HepG2 (cell line): ENCODE data around the gene GBX1. TPM values are rescaled to one million over a fixed set of nuclear protein-coding genes. Genes with fewer than 3 reads are reported as not detected.

Experiments used
- ARNT2 ChIP-seq: sonication (generic); formaldehyde crosslinking; IDR thresholded peaks from 2 replicates; pipeline ENCODE4 v1.8.0; 2022; ENCODE audit warnings: mild to moderate bottlenecking, low read depth, missing genetic modification reagents, moderate library complexity
- BORCS8-MEF2B ChIP-seq: sonication (generic); formaldehyde crosslinking; IDR thresholded peaks from 2 replicates; pipeline ENCODE4 v1.8.0; 2022; ENCODE audit warnings: mild to moderate bottlenecking, missing genetic modification reagents
- ELF4 ChIP-seq: sonication (generic); formaldehyde crosslinking; IDR thresholded peaks from 2 replicates; pipeline ENCODE4 v1.5.0; 2020; ENCODE audit warnings: missing genetic modification reagents, mild to moderate bottlenecking, moderate library complexity, borderline replicate concordance
- FOXM1 ChIP-seq: sonication (generic); formaldehyde crosslinking; IDR thresholded peaks from 2 replicates; pipeline ENCODE4 v1.5.0; 2020; ENCODE audit warnings: missing genetic modification reagents
- HDAC6 ChIP-seq: fragments of 200-600 bp; sonication (generic); IDR thresholded peaks from 2 replicates; pipeline ENCODE4 v1.7.0; 2017; ENCODE audit warnings: mild to moderate bottlenecking, antibody characterized with exemption, low read length, low read depth
- JUNB ChIP-seq: sonication (generic); formaldehyde crosslinking; IDR thresholded peaks from 2 replicates; pipeline ENCODE4 v1.8.0; 2022; ENCODE audit warnings: missing genetic modification reagents, mild to moderate bottlenecking, borderline replicate concordance
- JUND ChIP-seq: sonication (generic); formaldehyde crosslinking; IDR thresholded peaks from 2 replicates; pipeline ENCODE4 v1.8.0; 2022; ENCODE audit warnings: mild to moderate bottlenecking, missing genetic modification reagents
- MTF1 ChIP-seq: sonication (generic); formaldehyde crosslinking; IDR thresholded peaks from 2 replicates; pipeline ENCODE4 v1.5.0; 2020; ENCODE audit warnings: missing genetic modification reagents
- MZF1 ChIP-seq: sonication (generic); formaldehyde crosslinking; IDR thresholded peaks from 2 replicates; pipeline ENCODE4 v1.8.1; 2023; ENCODE audit warnings: mild to moderate bottlenecking, missing genetic modification reagents, borderline replicate concordance
- PAX8 ChIP-seq: sonication (generic); formaldehyde crosslinking; IDR thresholded peaks from 2 replicates; pipeline ENCODE4 v1.8.0; 2022; ENCODE audit warnings: mild to moderate bottlenecking, missing genetic modification reagents, borderline replicate concordance
- PRPF4 ChIP-seq: fragments of 200-400 bp; formaldehyde crosslinking; IDR thresholded peaks from 2 replicates; pipeline ENCODE4 v1.6.1; 2016; ENCODE audit warnings: low read length, low read depth; ENCODE audit not compliant: poor library complexity, severe bottlenecking
- RFX1 ChIP-seq: fragments of 450-650 bp; IDR thresholded peaks from 2 replicates; pipeline ENCODE4 v1.6.1; 2017
- RNF219 ChIP-seq: sonication (generic); formaldehyde crosslinking; IDR thresholded peaks from 2 replicates; pipeline ENCODE4 v1.5.0; 2020; ENCODE audit warnings: mild to moderate bottlenecking, missing genetic modification reagents
- SAP130 ChIP-seq: IDR thresholded peaks from 2 replicates; pipeline ENCODE4 v1.6.1; 2016; ENCODE audit warnings: low read depth
- SP1 ChIP-seq, 2 experiments: fragments of 450-650 bp in 1 of 2; sonication (generic) in 1 of 2; formaldehyde crosslinking in 1 of 2; IDR thresholded peaks; 2 replicates each; pipeline versions ENCODE4 v1.4.0 to v1.6.1; 2016 to 2020; ENCODE audit warnings: missing genetic modification reagents in 1 of 2
- ZBTB7B ChIP-seq: sonication (generic); formaldehyde crosslinking; IDR thresholded peaks from 2 replicates; pipeline ENCODE4 v1.4.0; 2020; ENCODE audit warnings: missing genetic modification reagents
- ZNF205 ChIP-seq: IDR thresholded peaks from 2 replicates; pipeline ENCODE4 v1.6.1; 2018; ENCODE audit warnings: missing biosample characterization, missing genetic modification reagents
- ZNF317 ChIP-seq: sonication (generic); formaldehyde crosslinking; IDR thresholded peaks from 2 replicates; pipeline ENCODE4 v1.5.0; 2020; ENCODE audit warnings: mild to moderate bottlenecking, missing genetic modification reagents
- ZNF704 ChIP-seq: sonication (generic); formaldehyde crosslinking; IDR thresholded peaks from 2 replicates; pipeline ENCODE4 v1.8.1; 2023; ENCODE audit warnings: mild to moderate bottlenecking, inconsistent platforms, moderate library complexity, missing genetic modification reagents, borderline replicate concordance
- polyA plus RNA-seq, 8 experiments: library from polyadenylated mRNA; depleted of rRNA in 3 of 8; stranded (reverse) in 7 of 8; unstranded in 1 of 8; fragments of >200 nt; fragmentation: Illumina TruSeq in 4 of 8; extraction: Trizol in 4 of 8; gene quantifications; 2 replicates each; pipeline versions ENCODE4 v1.2.1 to v1.2.3, GENCODE V29; 2011 to 2016; ENCODE audit warnings: low read depth in 4 of 8, missing spikeins in 1 of 8, mixed read lengths in 1 of 8; ENCODE audit not compliant: insufficient read depth in 1 of 8
- total RNA-seq, 5 experiments: library from RNA; depleted of rRNA; stranded (reverse); fragments of >200 nt; fragmentation: Illumina TruSeq; extraction: Trizol; gene quantifications; 2 replicates each; pipeline ENCODE4 v1.2.3, GENCODE V29; 2016; ENCODE audit warnings: low read depth in 1 of 5
- TF ChIP-seq, protein P1 (sequence below): sonication (generic); formaldehyde crosslinking; conservative IDR thresholded peaks from 2 replicates; pipeline ENCODE4 v1.8.0; 2022; ENCODE audit warnings: mild to moderate bottlenecking, moderate library complexity, missing genetic modification reagents
- TF ChIP-seq, protein P2 (sequence below): sonication (generic); formaldehyde crosslinking; IDR thresholded peaks from 2 replicates; pipeline ENCODE4 v1.4.0; 2020; ENCODE audit warnings: missing genetic modification reagents, mild to moderate bottlenecking, borderline replicate concordance
- TF ChIP-seq, protein P3 (sequence below): IDR thresholded peaks from 2 replicates; pipeline ENCODE4 v1.6.1; 2016; ENCODE audit warnings: missing genetic modification reagents, missing compliant biosample characterization

Gene GBX1
- total and polyA plus RNA-seq, 2 of the 13 experiments (the other 11 are each of a cell fraction or from before 2014, with no cell fraction given) = not detected

- peak; percentile 76; the same call in 1 of the 2 replicates for TF ChIP-seq BORCS8-MEF2B (CRISPR knock-in tag)
- TF ChIP-seq, protein P1, sequence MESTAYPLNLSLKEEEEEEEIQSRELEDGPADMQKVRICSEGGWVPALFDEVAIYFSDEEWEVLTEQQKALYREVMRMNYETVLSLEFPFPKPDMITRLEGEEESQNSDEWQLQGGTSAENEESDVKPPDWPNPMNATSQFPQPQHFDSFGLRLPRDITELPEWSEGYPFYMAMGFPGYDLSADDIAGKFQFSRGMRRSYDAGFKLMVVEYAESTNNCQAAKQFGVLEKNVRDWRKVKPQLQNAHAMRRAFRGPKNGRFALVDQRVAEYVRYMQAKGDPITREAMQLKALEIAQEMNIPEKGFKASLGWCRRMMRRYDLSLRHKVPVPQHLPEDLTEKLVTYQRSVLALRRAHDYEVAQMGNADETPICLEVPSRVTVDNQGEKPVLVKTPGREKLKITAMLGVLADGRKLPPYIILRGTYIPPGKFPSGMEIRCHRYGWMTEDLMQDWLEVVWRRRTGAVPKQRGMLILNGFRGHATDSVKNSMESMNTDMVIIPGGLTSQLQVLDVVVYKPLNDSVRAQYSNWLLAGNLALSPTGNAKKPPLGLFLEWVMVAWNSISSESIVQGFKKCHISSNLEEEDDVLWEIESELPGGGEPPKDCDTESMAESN (CRISPR knock-in tag) = no peak; the same call in 1 of the 2 replicates
- TF ChIP-seq, protein P2, sequence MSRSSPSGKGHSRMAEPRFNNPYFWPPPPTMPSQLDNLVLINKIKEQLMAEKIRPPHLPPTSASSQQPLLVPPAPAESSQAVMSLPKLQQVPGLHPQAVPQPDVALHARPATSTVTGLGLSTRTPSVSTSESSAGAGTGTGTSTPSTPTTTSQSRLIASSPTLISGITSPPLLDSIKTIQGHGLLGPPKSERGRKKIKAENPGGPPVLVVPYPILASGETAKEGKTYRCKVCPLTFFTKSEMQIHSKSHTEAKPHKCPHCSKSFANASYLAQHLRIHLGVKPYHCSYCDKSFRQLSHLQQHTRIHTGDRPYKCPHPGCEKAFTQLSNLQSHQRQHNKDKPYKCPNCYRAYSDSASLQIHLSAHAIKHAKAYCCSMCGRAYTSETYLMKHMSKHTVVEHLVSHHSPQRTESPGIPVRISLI (CRISPR knock-in tag) = peak; percentile 29; the same call in 1 of the 2 replicates
- no peak for TF ChIP-seq FOXM1 (CRISPR knock-in tag)
- TF ChIP-seq ZNF704 (CRISPR knock-in tag) = no peak
- TF ChIP-seq, protein P3, sequence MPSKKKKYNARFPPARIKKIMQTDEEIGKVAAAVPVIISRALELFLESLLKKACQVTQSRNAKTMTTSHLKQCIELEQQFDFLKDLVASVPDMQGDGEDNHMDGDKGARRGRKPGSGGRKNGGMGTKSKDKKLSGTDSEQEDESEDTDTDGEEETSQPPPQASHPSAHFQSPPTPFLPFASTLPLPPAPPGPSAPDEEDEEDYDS (CRISPR knock-in tag) = peak; percentile 52; the same call in 1 of the 2 replicates
- TF ChIP-seq ELF4 (CRISPR knock-in tag) = no peak
- no peak for TF ChIP-seq SP1 (IDR thresholded peaks at IDR 0.05)
- 0 out of 2 replicates have a peak, but pooled peaks have one; percentile 39 for TF ChIP-seq SP1 (CRISPR knock-in tag; IDR thresholded peaks at IDR 0.05)
- TF ChIP-seq RFX1 = no peak
- no peak for TF ChIP-seq MZF1 (CRISPR knock-in tag)
- TF ChIP-seq ZBTB7B (CRISPR knock-in tag) = peak; percentile 45; the same call in 1 of the 2 replicates
- TF ChIP-seq PRPF4 = no peak
- TF ChIP-seq HDAC6 = no peak
- no peak for TF ChIP-seq JUND
- no peak for TF ChIP-seq ZNF317
- 0 out of 2 replicates have a peak, but pooled peaks have one; percentile 73 for TF ChIP-seq ZNF205
- TF ChIP-seq PAX8 (CRISPR knock-in tag) = no peak
- no peak for TF ChIP-seq MTF1 (CRISPR knock-in tag)
- TF ChIP-seq RNF219 (CRISPR knock-in tag) = no peak
- no peak for TF ChIP-seq ARNT2 (CRISPR knock-in tag)
- TF ChIP-seq JUNB (CRISPR knock-in tag) = no peak
- 0 out of 2 replicates have a peak, but pooled peaks have one; percentile 31 for TF ChIP-seq SAP130 (CRISPR knock-in tag)
Observed at GRCh38 chr7:151172273-151173141, 5.0 kb upstream of the GBX1 start (continued).
